Neural progenitor cell (in vitro differentiated cells): ENCODE data around the gene TMEM74B. TPM values are rescaled to one million over a fixed set of nuclear protein-coding genes. Genes with fewer than 3 reads are reported as not detected.

ENCODE experiments used
- DNase-seq: peaks from one replicate; pipeline ENCODE4 v3.0.0-alpha.2; 2016; ENCODE audit warnings: low spot score
- H2AFZ ChIP-seq: fragments of 200-600 bp; sonication (generic); replicated peaks from 2 replicates; pipeline ENCODE4 v1.6.1; 2016; ENCODE audit warnings: antibody characterized with exemption
- H3F3A ChIP-seq: fragments of 200-600 bp; sonication (generic); 2 replicates; pipeline ENCODE4 v1.6.1; 2016; ENCODE audit warnings: antibody characterized with exemption, low read depth
- H3K27ac ChIP-seq: fragments of 200-600 bp; sonication (generic); 2 replicates; pipeline ENCODE4 v1.5.1; 2016; ENCODE audit warnings: mild to moderate bottlenecking
- H3K27me3 ChIP-seq: fragments of 200-600 bp; sonication (generic); 2 replicates; pipeline ENCODE4 v1.6.1; 2016; ENCODE audit warnings: mild to moderate bottlenecking, moderate library complexity
- H3K36me3 ChIP-seq: fragments of 200-600 bp; sonication (generic); 2 replicates; pipeline ENCODE4 v1.5.1; 2016
- H3K4me1 ChIP-seq: fragments of 200-600 bp; sonication (generic); 2 replicates; pipeline ENCODE4 v1.6.1; 2016; ENCODE audit warnings: mixed run types
- H3K4me2 ChIP-seq: fragments of 200-600 bp; sonication (generic); 2 replicates; pipeline ENCODE4 v1.6.1; 2016
- H3K4me3 ChIP-seq: fragments of 200-600 bp; sonication (generic); 2 replicates; pipeline ENCODE4 v1.5.1; 2016
- H3K79me2 ChIP-seq: fragments of 200-600 bp; sonication (generic); 2 replicates; pipeline ENCODE4 v1.6.1; 2016; ENCODE audit warnings: low read depth
- H3K9ac ChIP-seq: fragments of 200-600 bp; sonication (generic); 2 replicates; pipeline ENCODE4 v1.6.1; 2016
- H3K9me3 ChIP-seq: fragments of 200-600 bp; sonication (generic); 2 replicates; pipeline ENCODE4 v1.5.1; 2016; ENCODE audit warnings: low read depth
- H4K20me1 ChIP-seq: fragments of 200-600 bp; sonication (generic); 2 replicates; pipeline ENCODE4 v1.6.1; 2016; ENCODE audit warnings: low read depth
- H3K27ac Mint-ChIP-seq: 3 replicates; pipeline ENCODE4 v1.8.0; 2021; ENCODE audit warnings: mixed read lengths
- H3K27me3 Mint-ChIP-seq: 2 replicates; pipeline ENCODE4 v1.8.0; 2022; ENCODE audit warnings: low read depth, mild to moderate bottlenecking, inconsistent platforms, moderate library complexity, mixed read lengths; ENCODE audit not compliant: insufficient read depth
- H3K36me3 Mint-ChIP-seq: 3 replicates; pipeline ENCODE4 v1.8.0; 2021; ENCODE audit warnings: mixed read lengths
- H3K4me1 Mint-ChIP-seq: 3 replicates; pipeline ENCODE4 v1.8.0; 2021; ENCODE audit warnings: mixed read lengths
- H3K4me3 Mint-ChIP-seq: 3 replicates; pipeline ENCODE4 v1.8.0; 2021; ENCODE audit warnings: mild to moderate bottlenecking, moderate library complexity, mixed read lengths
- H3K9me3 Mint-ChIP-seq: 3 replicates; pipeline ENCODE4 v1.8.0; 2020; ENCODE audit warnings: mixed read lengths
- EZH2 ChIP-seq: fragments of 200-600 bp; sonication (generic); IDR thresholded peaks from 2 replicates; pipeline ENCODE4 v1.6.1; 2017; ENCODE audit warnings: antibody characterized with exemption, mild to moderate bottlenecking, moderate library complexity
- EZH2phosphoT487 ChIP-seq: fragments of 200-600 bp; sonication (generic); IDR thresholded peaks from 2 replicates; pipeline ENCODE4 v1.6.1; 2017; ENCODE audit warnings: antibody characterized with exemption
- total RNA-seq: library from RNA; depleted of rRNA; stranded (reverse); fragments of >200 nt; gene quantifications from 2 replicates; pipeline ENCODE4 v1.2.3, GENCODE V29; 2015; ENCODE audit warnings: low replicate concordance
- TF ChIP-seq, protein P1 (sequence below): fragments of 200-600 bp; sonication (generic); IDR thresholded peaks from 2 replicates; pipeline ENCODE4 v1.5.1; 2017; ENCODE audit warnings: antibody characterized with exemption, mild to moderate bottlenecking

Gene TMEM74B
- 2.5 and 4.2 TPM in 2 replicates for total RNA-seq

DNA sequence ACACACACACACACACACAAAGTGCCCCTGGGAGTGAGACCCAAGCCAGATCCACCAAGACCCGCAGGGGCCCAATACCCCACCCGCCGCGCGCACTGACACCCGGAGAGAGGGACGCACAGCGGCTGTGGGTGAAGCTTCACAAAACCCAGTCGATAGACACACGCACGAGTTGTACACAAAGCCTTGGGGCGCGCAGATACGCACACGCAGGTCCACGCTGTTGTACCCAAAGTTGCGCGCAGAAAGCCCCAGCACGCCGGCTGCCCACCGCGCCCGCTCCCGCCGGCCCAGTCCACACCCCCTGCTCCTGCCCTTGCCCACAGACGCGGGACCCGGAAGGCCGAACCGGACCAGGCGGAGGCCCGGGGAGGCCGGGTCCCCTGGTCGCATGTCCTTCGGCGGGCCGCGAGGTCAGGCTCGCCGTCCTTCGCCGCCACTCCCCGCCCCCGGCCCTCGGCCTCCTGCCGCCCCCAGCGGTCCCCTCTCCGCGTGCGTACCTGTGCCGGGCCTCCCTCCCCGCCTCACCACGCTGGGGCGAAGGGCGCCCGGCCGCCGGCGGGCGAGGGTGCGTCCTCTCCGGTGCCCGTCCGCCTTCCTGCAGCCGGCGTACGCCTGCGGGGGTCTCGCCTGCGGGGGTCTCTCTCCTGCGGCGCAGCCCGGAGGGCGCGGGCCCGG, at the start of gene TMEM74B:
Gene TMEM74B (minus strand): TSS at position 344 of the 678 bp plus-strand sequence. CDS start 1,180 bp downstream, outside the sequence.
- Histone ChIP-seq H3K4me2 (peak within 1 kb of the TSS; percentile 95), H3K4me3 (peak within 1 kb of the TSS; percentile 75), H2AFZ (peak within 1 kb of the TSS; percentile 98), H3F3A (peaks cover 6% of the 10 kb centered on the region), H3K9me3 (no peaks in the 10 kb centered on the region), H3K4me1 (peaks cover 5% of the 10 kb centered on the region), H3K79me2 (no peaks in the 10 kb centered on the region), H3K27me3 (peaks cover 57% of the 10 kb centered on the region), H4K20me1 (peaks cover 10% of the 10 kb centered on the region), H3K27ac (no peak within 1 kb of the TSS), H3K9ac (no peak within 1 kb of the TSS), H3K36me3 (no peaks in the 10 kb centered on the region)
- TF ChIP-seq, protein P1, sequence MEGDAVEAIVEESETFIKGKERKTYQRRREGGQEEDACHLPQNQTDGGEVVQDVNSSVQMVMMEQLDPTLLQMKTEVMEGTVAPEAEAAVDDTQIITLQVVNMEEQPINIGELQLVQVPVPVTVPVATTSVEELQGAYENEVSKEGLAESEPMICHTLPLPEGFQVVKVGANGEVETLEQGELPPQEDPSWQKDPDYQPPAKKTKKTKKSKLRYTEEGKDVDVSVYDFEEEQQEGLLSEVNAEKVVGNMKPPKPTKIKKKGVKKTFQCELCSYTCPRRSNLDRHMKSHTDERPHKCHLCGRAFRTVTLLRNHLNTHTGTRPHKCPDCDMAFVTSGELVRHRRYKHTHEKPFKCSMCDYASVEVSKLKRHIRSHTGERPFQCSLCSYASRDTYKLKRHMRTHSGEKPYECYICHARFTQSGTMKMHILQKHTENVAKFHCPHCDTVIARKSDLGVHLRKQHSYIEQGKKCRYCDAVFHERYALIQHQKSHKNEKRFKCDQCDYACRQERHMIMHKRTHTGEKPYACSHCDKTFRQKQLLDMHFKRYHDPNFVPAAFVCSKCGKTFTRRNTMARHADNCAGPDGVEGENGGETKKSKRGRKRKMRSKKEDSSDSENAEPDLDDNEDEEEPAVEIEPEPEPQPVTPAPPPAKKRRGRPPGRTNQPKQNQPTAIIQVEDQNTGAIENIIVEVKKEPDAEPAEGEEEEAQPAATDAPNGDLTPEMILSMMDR: no peak
- TF ChIP-seq EZH2 (peak; percentile 92), EZH2phosphoT487 (peak; percentile 77)
- H3K36me3 Mint-ChIP-seq: peaks cover under 1% of the 10 kb centered on the region
- DNase-seq: peak; percentile 50
- no peaks in the 10 kb centered on the region for H3K9me3 Mint-ChIP-seq
- peaks cover 11% of the 10 kb centered on the region for H3K4me1 Mint-ChIP-seq
- H3K4me3 Mint-ChIP-seq: peak within 1 kb of the TSS; percentile 88
- H3K27ac Mint-ChIP-seq: no peak within 1 kb of the TSS
- H3K27me3 Mint-ChIP-seq: peaks cover 26% of the 10 kb centered on the region

DNA sequence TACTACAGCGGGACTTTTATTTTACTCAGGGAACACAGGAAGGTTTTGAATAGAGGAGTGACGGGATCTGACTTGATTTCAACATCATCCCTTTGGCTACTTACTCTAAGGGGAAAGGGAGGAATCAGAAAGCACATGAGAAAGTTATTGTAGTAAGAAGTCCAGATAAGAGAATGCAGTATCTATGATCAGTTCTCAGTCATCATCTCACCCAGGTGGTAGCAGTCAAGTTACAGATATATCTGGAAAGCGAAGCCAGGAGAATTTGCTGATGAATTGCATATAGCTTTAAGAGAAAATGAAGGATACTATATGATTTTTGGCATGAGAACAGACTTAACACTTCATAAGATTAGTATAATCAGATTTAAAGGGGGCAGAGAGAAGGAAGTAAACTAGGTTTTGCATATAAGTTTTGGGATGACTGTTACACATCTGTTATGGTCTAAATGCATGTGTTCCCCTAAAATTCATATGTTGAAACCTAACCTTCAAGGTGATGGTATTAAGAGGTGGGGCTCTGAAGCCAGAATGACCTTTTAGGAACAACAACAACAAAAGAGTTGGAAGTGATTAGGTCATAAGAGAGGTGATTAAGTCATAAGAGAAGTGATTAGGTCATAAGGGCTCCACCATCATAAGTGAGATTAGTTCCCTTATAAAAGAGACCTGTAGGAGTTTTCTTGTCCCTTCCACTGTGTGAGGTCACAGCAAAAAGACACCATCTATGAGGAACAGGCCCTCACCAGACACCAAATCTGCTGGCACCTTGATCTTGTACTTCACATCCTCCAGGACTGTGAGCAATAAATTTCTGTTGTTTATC, 47.7 kb upstream of the TMEM74B start:
- H3K9ac ChIP-seq: no peak overlapping the region
- no peak overlapping the region for H3K4me3 Mint-ChIP-seq
- no peaks in the 10 kb centered on the region for H3K9me3 ChIP-seq
- TF ChIP-seq EZH2phosphoT487 (no peak), EZH2 (no peak)
- TF ChIP-seq, protein P1: no peak
- H4K20me1 ChIP-seq: no peaks in the 10 kb centered on the region
- no peaks in the 10 kb centered on the region for H3K4me1 Mint-ChIP-seq
- no peaks in the 10 kb centered on the region for H3K4me1 ChIP-seq
- H3K36me3 Mint-ChIP-seq: no peaks in the 10 kb centered on the region
- H3K27me3 Mint-ChIP-seq: no peaks in the 10 kb centered on the region
- no peak overlapping the region for H3K4me3 ChIP-seq
- peaks cover 79% of the 10 kb centered on the region for H3K27me3 ChIP-seq
- no peak overlapping the region for H2AFZ ChIP-seq
- no peak overlapping the region for H3K27ac Mint-ChIP-seq
- no peaks in the 10 kb centered on the region for H3K36me3 ChIP-seq
- no peaks in the 10 kb centered on the region for H3K79me2 ChIP-seq
- peaks cover under 1% of the 10 kb centered on the region for H3F3A ChIP-seq
- H3K4me2 ChIP-seq: no peak overlapping the region
- H3K9me3 Mint-ChIP-seq: no peaks in the 10 kb centered on the region
- DNase-seq: no peak
- no peak overlapping the region for H3K27ac ChIP-seq

DNA sequence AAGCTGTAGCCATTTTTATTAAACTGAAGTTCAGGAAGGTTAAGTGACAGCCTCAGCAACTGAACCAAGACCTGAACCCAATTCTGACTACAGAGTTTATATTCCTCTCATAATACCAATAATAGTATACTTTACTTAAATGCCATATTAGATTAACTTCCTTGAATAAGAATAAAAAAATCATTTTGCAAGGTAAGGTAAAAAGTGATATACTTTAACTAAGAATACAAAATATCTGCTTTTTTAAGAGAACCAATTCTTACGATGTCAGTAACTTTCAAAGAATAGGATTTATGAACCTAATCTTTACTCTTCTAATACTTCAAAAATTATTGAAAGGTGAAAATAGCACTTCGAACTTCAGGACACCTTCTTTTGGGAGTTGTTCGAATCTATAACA, 44.8 kb upstream of the TMEM74B start:
- H3K79me2 ChIP-seq: no peaks in the 10 kb centered on the region
- peaks cover 9% of the 10 kb centered on the region for H3K27me3 Mint-ChIP-seq

More for the DNA sequence above, 44.8 kb upstream of the TMEM74B start:
- Histone ChIP-seq H3K4me2 (no peak overlapping the region), H3K9ac (no peak overlapping the region), H3K36me3 (no peaks in the 10 kb centered on the region), H3F3A (peaks cover 17% of the 10 kb centered on the region), H4K20me1 (no peaks in the 10 kb centered on the region), H3K4me1 (no peaks in the 10 kb centered on the region), H3K9me3 (no peaks in the 10 kb centered on the region), H2AFZ (no peak overlapping the region), H3K27me3 (peaks cover 86% of the 10 kb centered on the region), H3K4me3 (no peak overlapping the region), H3K27ac (no peak overlapping the region)
- Mint-ChIP-seq H3K9me3 (no peaks in the 10 kb centered on the region), H3K4me3 (no peak overlapping the region), H3K27ac (no peak overlapping the region), H3K4me1 (no peaks in the 10 kb centered on the region), H3K36me3 (no peaks in the 10 kb centered on the region)
- no peak for DNase-seq
- TF ChIP-seq, protein P1: no peak
- no peak for TF ChIP-seq EZH2phosphoT487
- no peak for TF ChIP-seq EZH2
